ENCODE results near the gene NIPBL.
"Not testable (repeated sequence)": the region's sequence is repeated elsewhere in the genome, so short reads cannot be mapped to it uniquely, and the experiment has no call there.

NIPBL gene

DNA sequence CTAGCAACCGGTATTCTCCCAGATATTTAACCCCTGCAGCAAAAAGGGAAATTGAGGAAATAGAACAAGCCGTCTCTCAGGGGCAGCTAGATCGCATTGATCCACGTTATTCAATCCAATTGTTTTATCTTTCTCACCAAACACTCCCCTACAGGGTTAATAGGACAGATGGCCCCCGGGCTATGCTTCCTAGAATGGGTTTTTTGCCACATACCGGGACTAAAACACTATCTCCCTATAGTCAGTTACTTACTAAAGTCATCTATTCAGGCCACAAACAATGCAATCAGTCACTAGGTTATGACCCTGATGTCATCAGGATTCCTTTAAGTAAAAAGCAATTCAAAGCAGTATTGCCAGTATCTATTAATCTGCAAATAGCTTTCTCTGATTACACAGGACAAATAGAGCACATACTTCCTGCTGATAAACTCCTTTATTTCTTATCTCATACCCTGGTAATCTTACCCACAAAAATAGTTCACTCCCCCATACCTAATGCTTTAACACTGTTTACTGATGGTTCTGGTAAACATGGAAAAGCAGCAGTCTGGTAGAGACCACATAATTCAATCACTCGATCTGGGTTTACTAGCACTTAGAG lies 213.7 kb downstream of the NIPBL start:
- Histone ChIP-seq H3K36me3 (no peaks in the 10 kb centered on the region), H3K4me1 (ENCODE audit: control insufficient read depth in 1 of 2, insufficient read depth in 1 of 2, low read depth in 1 of 2, low read length in 1 of 2) (no peaks in the 10 kb centered on the region), H3K27me3 (no peaks in the 10 kb centered on the region), H3K4me3 (ENCODE audit: low read depth in 1 of 2, low read length in 1 of 2) (no peak overlapping the region), H3K27ac (no peak overlapping the region), H3K9me3 (no peaks in the 10 kb centered on the region)
- no peak for TF ChIP-seq CTCF (IDR thresholded peaks at IDR 0.05)

DNA sequence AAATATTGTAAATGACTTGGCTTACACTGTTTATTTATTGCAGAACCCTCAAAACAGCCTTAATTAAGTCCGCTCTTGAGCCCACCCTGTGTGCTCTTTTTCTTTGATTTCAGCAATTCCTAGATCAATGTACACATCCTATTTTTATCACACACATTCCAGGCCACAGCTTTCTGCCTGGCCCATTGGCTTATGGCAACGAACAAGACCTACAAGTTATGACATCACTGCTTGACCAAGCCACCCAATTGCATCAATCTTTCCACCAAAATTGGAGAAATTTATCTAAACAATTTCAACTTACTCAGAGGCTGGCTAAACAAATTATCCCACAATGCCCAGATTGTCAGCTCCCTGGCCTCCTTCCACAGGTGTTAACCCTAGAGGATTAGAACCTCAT lies 214.2 kb downstream of the NIPBL start:
- H3K27ac ChIP-seq = no peak overlapping the region
- H3K36me3 ChIP-seq = no peaks in the 10 kb centered on the region
- TF ChIP-seq CTCF (IDR thresholded peaks at IDR 0.05) = no peak
- no peaks in the 10 kb centered on the region for H3K9me3 ChIP-seq
- no peaks in the 10 kb centered on the region for H3K4me1 ChIP-seq (ENCODE audit: control insufficient read depth in 1 of 2, insufficient read depth in 1 of 2, low read depth in 1 of 2, low read length in 1 of 2)
- no peak overlapping the region for H3K4me3 ChIP-seq (ENCODE audit: low read depth in 1 of 2, low read length in 1 of 2)
- H3K27me3 ChIP-seq = no peaks in the 10 kb centered on the region

DNA sequence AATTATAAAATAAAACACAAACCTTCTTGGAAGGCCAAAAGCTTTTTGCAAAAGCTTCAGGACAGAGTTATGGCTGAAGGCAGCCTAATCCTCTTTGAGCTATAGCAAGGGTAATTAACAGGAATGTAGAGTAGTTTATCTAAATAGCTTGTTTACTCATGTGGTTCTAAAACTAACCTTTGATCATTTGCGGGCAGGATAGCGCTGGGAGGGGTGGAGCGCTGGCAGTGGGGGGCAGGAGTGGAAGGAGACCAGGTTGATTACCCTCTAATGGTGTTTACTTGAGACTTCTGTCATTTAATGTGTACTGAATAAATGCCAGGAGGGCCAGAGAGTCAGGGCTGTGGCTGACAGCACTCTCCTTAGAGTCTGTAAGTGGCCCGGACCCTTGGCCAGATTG lies 217.2 kb downstream of the NIPBL start:
- not testable (repeated sequence) for H3K36me3 ChIP-seq; H3K4me3 ChIP-seq (ENCODE audit: low read depth in 1 of 2, low read length in 1 of 2); H3K27ac ChIP-seq; H3K27me3 ChIP-seq; H3K4me1 ChIP-seq (ENCODE audit: control insufficient read depth in 1 of 2, insufficient read depth in 1 of 2, low read depth in 1 of 2, low read length in 1 of 2); H3K9me3 ChIP-seq

DNA sequence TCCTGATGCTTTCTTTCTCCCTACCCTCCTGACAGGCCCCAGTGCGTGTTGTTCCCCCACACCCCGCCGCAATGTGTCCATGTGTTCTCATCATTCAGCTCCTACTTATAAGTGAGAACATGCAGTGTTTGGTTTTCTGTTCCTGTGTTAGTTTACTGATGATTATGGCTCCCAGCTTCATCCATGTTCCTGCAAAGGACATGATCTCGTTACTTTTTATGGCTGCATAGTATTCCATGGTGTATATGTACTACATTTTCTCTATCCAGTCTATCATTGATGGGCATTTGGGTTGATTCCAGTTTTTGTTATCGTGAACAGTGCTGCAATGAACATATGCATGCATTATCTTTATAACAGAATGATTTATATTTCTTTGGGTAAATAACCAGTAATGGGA lies 222.7 kb downstream of the NIPBL start:
- not testable (repeated sequence) for H3K27me3 ChIP-seq; H3K4me1 ChIP-seq (ENCODE audit: control insufficient read depth in 1 of 2, insufficient read depth in 1 of 2, low read depth in 1 of 2, low read length in 1 of 2); H3K9me3 ChIP-seq; H3K27ac ChIP-seq; H3K36me3 ChIP-seq; H3K4me3 ChIP-seq (ENCODE audit: low read depth in 1 of 2, low read length in 1 of 2)

- Histone ChIP-seq H3K27ac (no peak overlapping the region), H3K9me3 (no peaks in the 10 kb centered on the region), H3K4me3 (ENCODE audit: low read depth in 1 of 2, low read length in 1 of 2) (no peak overlapping the region), H3K36me3 (no peaks in the 10 kb centered on the region), H3K27me3 (no peaks in the 10 kb centered on the region), H3K4me1 (ENCODE audit: control insufficient read depth in 1 of 2, insufficient read depth in 1 of 2, low read depth in 1 of 2, low read length in 1 of 2) (no peaks in the 10 kb centered on the region)
- TF ChIP-seq CTCF (IDR thresholded peaks at IDR 0.05) = no peak
Observed at GRCh38 chr5:37103302-37103701, 226.7 kb downstream of the NIPBL start.

DNA sequence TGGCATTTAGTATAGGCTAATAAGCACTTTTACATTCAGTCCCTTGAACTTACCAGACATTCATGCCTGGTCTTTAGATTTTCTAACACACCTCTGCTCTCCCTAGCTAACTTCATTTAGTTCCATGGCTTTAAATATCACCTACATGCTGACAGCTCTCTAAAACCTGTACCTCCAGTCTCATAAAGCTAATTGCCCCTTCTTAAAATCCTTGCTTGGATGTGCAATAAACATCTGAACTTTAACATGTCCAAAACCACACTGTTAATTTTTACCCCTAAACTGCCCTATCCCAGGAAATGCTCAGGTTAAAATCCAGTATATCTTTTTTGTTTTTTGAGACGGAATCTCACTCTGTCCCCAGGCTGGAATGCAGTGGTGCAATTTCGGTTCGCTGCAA lies 232.8 kb downstream of the NIPBL start:
- Histone ChIP-seq H3K9me3 (no peaks in the 10 kb centered on the region), H3K27ac (no peak overlapping the region), H3K27me3 (no peaks in the 10 kb centered on the region), H3K4me3 (ENCODE audit: low read depth in 1 of 2, low read length in 1 of 2) (no peak overlapping the region), H3K36me3 (no peaks in the 10 kb centered on the region), H3K4me1 (ENCODE audit: control insufficient read depth in 1 of 2, insufficient read depth in 1 of 2, low read depth in 1 of 2, low read length in 1 of 2) (peaks cover 0 to 14% of the 10 kb centered on the region in 2 experiments)
- no peak for TF ChIP-seq CTCF (IDR thresholded peaks at IDR 0.05)

DNA sequence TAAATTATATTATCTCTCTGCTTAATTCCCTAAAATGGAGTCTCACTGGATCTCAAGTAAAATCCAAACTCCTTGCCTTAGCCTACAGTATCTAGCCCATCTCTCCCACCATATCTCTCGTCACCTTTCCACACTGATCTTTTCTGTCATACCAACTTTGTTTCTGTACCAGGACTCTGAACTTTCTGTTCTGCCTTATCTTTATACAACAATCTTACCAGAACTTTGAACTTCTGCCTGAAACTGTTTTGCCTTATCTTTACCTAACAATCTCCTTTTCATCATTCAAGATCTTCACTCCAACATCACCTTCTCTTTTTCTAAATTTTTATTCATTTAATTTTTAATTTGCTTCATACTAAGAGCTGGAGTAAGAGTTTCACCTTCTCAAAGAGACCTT lies 233.6 kb downstream of the NIPBL start:
- no peak for TF ChIP-seq CTCF (IDR thresholded peaks at IDR 0.05)
- no peak overlapping the region for H3K27ac ChIP-seq
- no peaks in the 10 kb centered on the region for H3K27me3 ChIP-seq
- no peaks in the 10 kb centered on the region for H3K9me3 ChIP-seq
- no peaks in the 10 kb centered on the region for H3K36me3 ChIP-seq
- H3K4me1 ChIP-seq (ENCODE audit: control insufficient read depth in 1 of 2, insufficient read depth in 1 of 2, low read depth in 1 of 2, low read length in 1 of 2) = peaks cover 0 to 14% of the 10 kb centered on the region in 2 experiments
- H3K4me3 ChIP-seq (ENCODE audit: low read depth in 1 of 2, low read length in 1 of 2) = no peak overlapping the region
